HG02870 (cell line): ENCODE measurements around the gene SLC5A12.

Experiments
- ATAC-seq: cut with Tn5 transposase; IDR thresholded peaks from one replicate; pipeline ENCODE4 v1.9.1; 2021; ENCODE audit warnings: mild to moderate bottlenecking, moderate library complexity; ENCODE audit not compliant: unreplicated experiment

Gene SLC5A12

GRCh38 chr11:26721948-26722475 is at the start of gene SLC5A12:
Gene SLC5A12, minus strand, starts transcription at chr11:26722060. Its CDS starts 346 bp downstream, at chr11:26721714.
- ATAC-seq: no peak

- ATAC-seq: no peak
Measured at GRCh38 chr11:26769027-26769426, 47.2 kb upstream of the SLC5A12 start.

GRCh38 chr11:26767060-26767459 is 45.2 kb upstream of the SLC5A12 start:
- no peak for ATAC-seq

- no peak for ATAC-seq
Measured at GRCh38 chr11:26765323-26765722, 43.5 kb upstream of the SLC5A12 start.

GRCh38 chr11:26764825-26765224 is 43.0 kb upstream of the SLC5A12 start:
- no peak for ATAC-seq

GRCh38 chr11:26764315-26764714 is 42.5 kb upstream of the SLC5A12 start:
- ATAC-seq: no peak

- peak; percentile 64 for ATAC-seq
Measured at GRCh38 chr11:26762089-26762488, 40.2 kb upstream of the SLC5A12 start.

GRCh38 chr11:26761361-26761809 is 39.5 kb upstream of the SLC5A12 start:
- ATAC-seq: no peak

GRCh38 chr11:26757995-26758394 is 36.1 kb upstream of the SLC5A12 start:
- ATAC-seq: no peak

- no peak for ATAC-seq
Measured at GRCh38 chr11:26755762-26756161, 33.9 kb upstream of the SLC5A12 start.

GRCh38 chr11:26753723-26754504 is 32.1 kb upstream of the SLC5A12 start:
- no peak for ATAC-seq

GRCh38 chr11:26749927-26750326 is 28.1 kb upstream of the SLC5A12 start:
- ATAC-seq: no peak

GRCh38 chr11:26743622-26744021 is 21.8 kb upstream of the SLC5A12 start:
- peak; percentile 90 for ATAC-seq

- ATAC-seq: no peak
Measured at GRCh38 chr11:26742966-26743365, 21.1 kb upstream of the SLC5A12 start.

- ATAC-seq: no peak
Measured at GRCh38 chr11:26741036-26741435, 19.2 kb upstream of the SLC5A12 start.

GRCh38 chr11:26739366-26740073 is 17.7 kb upstream of the SLC5A12 start:
- ATAC-seq: no peak

GRCh38 chr11:26734691-26735090 is 12.8 kb upstream of the SLC5A12 start:
- ATAC-seq: no peak

GRCh38 chr11:26731084-26731456 is 9.2 kb upstream of the SLC5A12 start:
- no peak for ATAC-seq

- ATAC-seq: no peak
Measured at GRCh38 chr11:26730414-26731083, 8.7 kb upstream of the SLC5A12 start.

- ATAC-seq: no peak
Measured at GRCh38 chr11:26729284-26729683, 7.4 kb upstream of the SLC5A12 start.

- ATAC-seq: no peak
Measured at GRCh38 chr11:26726960-26727359, 5.1 kb upstream of the SLC5A12 start.
